GM19324 (cell line): ENCODE measurements around the gene PNPO.
"Not testable (repeated sequence)": the region's sequence is repeated elsewhere in the genome, so short reads cannot be mapped to it uniquely, and the experiment has no call there.

ENCODE experiments used
- ATAC-seq: cut with Tn5 transposase; IDR thresholded peaks from one replicate; pipeline ENCODE4 v1.9.1; 2021; ENCODE audit warnings: mild to moderate bottlenecking, moderate library complexity; ENCODE audit not compliant: unreplicated experiment, low FRiP score

PNPO gene

GRCh38 chr17:47917581-47917980, 23.8 kb upstream of the PNPO start:
- ATAC-seq: no peak

DNA sequence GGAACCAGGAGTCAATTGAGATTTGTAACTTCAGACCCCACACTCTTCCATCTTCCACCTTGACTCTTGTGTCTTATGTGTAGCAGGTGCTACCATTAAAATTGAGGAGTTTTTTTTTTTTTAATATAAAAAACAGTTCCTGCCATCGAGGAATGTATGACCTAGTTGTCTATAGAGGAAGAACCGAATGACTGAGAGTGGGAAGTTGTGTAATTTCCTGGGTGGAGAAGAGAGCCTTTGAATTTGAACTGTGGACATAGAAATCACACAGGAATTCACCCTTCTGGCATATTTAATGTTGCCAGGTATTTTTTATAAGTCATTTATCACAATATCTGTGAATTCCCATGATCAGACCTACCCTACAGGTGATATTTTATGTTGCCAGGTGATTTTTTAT, 23.4 kb upstream of the PNPO start:
- ATAC-seq: no peak

DNA sequence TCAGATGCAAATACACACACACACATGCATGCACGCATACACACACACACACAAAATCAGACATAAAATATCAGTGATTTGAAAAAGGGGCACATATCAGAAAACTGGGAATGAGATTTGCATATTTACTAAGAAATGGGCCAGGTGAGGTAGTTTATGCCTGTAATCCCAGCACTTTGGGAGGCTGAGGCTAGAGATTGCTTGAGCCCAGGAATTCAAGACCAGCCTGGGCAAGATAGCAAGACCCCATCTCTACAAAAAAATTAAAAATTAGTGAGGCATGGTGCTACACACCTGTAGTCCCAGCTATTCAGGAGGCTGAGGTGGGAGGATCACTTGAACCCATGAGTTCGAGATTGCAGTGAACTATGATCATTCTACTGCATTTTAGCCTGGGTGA, 22.4 kb upstream of the PNPO start:
- ATAC-seq: no peak

DNA sequence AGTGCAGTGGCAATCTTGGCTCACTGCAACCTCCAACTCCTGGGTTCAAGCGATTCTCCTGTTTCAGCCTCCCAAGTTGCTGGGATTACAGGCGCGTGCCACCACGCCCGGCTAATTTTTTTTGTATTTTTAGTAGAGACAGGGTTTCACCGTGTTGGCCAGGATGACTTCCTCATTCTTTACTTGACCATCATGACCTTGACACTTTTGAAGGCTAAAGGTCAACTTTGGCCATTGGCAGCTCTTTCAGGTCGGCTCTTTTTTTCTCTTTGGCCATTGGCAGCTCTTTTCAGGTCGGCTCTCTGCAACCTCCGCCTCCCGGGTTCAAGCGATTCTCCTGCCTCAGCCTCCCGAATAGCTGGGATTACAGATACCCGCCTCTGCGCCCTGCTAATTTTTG, 21.5 kb upstream of the PNPO start:
- ATAC-seq: not testable (repeated sequence)

DNA sequence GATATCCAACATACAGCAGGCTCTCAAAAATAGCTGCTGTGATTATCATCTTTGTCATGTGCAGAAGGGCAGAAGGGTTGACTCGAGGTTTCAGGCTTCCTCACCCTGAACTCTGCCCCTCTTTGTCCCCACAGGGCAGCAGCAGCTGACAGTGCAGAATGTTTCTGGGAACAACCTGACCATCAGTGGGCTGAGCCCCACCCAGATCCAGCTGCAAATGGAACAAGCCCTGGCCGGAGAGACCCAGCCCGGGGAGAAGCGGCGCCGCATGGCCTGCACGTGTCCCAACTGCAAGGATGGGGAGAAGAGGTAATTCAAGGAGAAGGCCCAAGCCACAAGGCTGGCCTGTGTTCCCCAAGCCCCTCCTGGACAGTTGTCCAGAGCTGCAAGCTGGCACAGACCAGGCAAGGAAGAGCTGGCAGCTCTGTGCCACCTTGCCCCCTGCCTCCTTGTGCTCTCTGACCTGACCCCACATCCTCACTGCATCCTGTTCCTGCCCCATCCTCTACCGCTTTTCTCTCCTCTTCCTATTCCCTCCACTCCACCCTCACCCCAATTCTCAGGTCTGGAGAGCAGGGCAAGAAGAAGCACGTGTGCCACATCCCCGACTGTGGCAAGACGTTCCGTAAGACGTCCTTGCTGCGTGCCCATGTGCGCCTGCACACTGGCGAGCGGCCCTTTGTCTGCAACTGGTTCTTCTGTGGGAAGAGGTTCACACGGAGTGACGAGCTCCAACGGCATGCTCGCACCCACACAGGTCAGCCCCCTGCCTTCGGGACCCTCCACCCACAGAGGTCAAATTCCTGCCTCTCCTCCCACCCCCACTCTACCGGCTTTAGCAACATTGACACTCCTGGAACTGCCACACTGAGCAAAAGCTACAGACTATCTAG, 16.3 kb upstream of the PNPO start:
- no peak for ATAC-seq

GRCh38 chr17:47925678-47925988, 15.7 kb upstream of the PNPO start:
- ATAC-seq: no peak

- no peak for ATAC-seq
Observed at GRCh38 chr17:47927821-47928400, 13.5 kb upstream of the PNPO start.

GRCh38 chr17:47928415-47928814, 13.0 kb upstream of the PNPO start:
- no peak for ATAC-seq

GRCh38 chr17:47929218-47930000, 12.0 kb upstream of the PNPO start:
- ATAC-seq: no peak

DNA sequence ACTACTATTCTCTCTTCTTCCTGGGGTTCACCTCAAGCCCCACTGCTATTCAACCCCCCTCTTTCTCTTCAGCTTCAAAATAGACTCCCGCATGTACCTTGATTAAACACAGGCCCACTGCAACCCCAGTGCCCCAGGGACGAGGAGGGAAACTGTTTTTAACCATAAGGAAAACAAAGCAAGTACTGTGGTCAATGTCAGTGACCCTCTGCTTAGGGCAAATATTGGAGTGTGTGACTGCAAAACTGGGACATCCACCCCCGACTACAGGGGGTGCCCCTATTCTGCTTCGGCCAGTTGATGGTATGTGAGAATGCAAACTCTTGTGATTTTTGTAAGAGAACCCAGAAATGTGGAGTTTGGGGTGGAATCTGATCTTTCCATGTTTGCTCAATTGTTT, 9.5 kb upstream of the PNPO start:
- ATAC-seq: no peak

DNA sequence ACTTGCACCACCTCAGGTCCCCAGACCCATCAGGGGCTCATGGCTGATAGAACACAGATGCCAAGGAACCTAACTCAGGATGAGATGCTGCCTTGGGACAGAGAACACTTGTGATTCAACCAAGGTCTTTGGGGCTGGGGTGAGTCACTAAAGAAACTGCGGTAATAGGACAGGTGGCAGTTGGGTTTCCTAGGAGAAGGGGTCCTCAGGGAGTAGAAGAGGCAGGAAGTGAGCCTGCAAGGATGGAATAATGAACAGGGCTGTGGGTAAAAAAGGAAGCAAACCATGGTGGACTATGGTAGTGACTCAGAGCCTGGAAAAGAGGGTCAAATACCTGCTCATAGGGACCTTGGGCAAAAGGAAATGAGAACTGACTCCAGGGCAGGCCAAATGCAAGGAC, 6.5 kb upstream of the PNPO start:
- no peak for ATAC-seq

- ATAC-seq: not testable (repeated sequence)
Observed at GRCh38 chr17:47935468-47935867, 5.9 kb upstream of the PNPO start.

DNA sequence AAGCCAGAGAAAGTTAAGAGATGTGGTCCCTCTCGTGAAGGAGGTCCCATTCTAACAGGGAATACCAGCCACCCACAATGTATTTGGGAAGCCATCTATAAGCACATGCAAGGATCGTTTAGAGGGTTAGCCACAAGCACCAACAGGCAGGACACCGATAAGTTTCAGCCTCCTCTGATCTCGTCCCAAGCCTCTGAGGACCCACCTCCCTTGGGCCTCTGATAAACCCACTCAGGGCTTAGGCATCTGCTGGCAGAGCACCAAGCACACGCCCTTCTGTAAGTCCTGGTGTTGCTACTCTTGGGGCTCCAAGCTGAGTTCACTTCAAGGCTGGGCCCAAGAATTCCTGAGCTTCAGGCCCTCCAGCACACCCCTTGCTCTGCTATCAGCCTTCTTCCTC, 5.4 kb upstream of the PNPO start:
- no peak for ATAC-seq

GRCh38 chr17:47937941-47938340, 3.4 kb upstream of the PNPO start:
- ATAC-seq: no peak

- no peak for ATAC-seq
Observed at GRCh38 chr17:47942096-47942510, 732 bp downstream of the PNPO start.

- ATAC-seq: no peak
Observed at GRCh38 chr17:47942568-47942967, 1.2 kb downstream of the PNPO start.

GRCh38 chr17:47945080-47945479, 3.7 kb downstream of the PNPO start:
- no peak for ATAC-seq

GRCh38 chr17:47945529-47946508, 4.4 kb downstream of the PNPO start:
- ATAC-seq: no peak

DNA sequence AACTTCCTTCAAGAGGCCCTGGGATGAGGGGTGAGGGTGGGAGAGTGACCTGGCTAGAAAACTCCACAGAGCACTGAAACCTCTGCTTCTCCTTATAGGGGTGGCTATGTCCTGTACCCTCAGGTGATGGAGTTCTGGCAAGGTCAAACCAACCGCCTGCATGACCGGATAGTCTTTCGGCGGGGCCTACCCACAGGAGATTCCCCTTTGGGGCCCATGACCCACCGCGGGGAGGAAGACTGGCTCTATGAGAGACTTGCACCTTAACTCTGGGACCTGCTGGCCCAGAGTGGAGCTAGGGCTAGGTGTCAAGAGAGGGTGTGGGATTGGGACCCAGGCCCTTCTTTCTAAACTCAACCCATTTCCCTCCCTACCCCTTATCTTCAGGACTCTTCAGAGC, 5.1 kb downstream of the PNPO start:
- no peak for ATAC-seq

DNA sequence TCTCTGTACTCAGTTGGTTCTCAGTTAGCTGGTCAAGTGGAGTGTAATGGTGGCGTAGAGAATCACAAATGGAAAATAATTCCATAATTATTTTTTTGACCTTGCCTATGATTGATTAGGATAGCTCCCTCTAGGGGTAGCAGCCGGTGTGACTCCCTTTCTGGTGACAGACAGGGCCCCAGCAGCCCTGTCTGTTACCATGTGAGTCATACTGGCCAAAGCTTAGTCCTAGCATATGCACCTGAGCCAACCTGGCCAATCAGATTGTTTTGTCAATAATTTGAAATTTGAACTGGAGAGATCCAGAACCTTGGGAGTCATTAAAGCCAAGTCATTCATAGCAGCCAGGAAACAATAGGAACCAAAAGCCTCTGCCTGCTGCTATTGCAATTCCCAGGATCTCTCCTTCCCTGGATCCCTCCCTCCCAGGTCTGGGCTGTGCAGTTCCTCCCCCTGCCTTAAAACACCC, 5.6 kb downstream of the PNPO start:
- no peak for ATAC-seq
